Measurements from ENCODE around the gene ALDH3B2. TPM values are rescaled to one million over a fixed set of nuclear protein-coding genes. Genes with fewer than 3 reads are reported as not detected.

ALDH3B2 gene
- total RNA-seq, 1 experiment from 2014 or later = not detected

- ChIA-PET RAD21 (ENCODE audit: low non-redundant PET in 1 of 2, low total read pairs in 2 of 2, uncharacterized antibody in 2 of 2, unreplicated experiment in 2 of 2) (no interaction called here), CTCF (interaction anchor here (0.9 to 1.2 kb wide), 2 partner anchors 7 to 22 kb away, joined by 3 to 4 read pairs; no protein-coding TSS in a partner anchor), POLR2A (interaction anchor here (0.7 kb wide), 1 partner anchor 19 kb away, joined by 5 read pairs; no protein-coding TSS in a partner anchor)
- DNase-seq (ENCODE audit: low read depth, low spot score) = no peak
- no peak for ATAC-seq
- Histone ChIP-seq H3K4me3 (replicated peaks in 1 of 2; ENCODE audit: low read depth in 1 of 2, low read length in 2 of 2) (no peak overlapping the region), H3K79me2 (ENCODE audit: insufficient read depth, low read length) (no peaks in the 10 kb centered on the region), H3K4me1 (ENCODE audit: control insufficient read depth in 1 of 2, insufficient read depth in 2 of 2, low read length in 2 of 2) (peaks cover 2 to 17% of the 10 kb centered on the region in 2 experiments; a peak in 3 of 4 replicates), H3K36me3 (ENCODE audit: control insufficient read depth in 1 of 2, insufficient read depth in 2 of 2, low read length in 2 of 2) (no peaks in the 10 kb centered on the region), H4K20me1 (ENCODE audit: insufficient read depth) (no peaks in the 10 kb centered on the region), H3K27me3 (ENCODE audit: insufficient read depth, low read length) (no peaks in the 10 kb centered on the region), H3K9me2 (ENCODE audit: insufficient read depth) (no peaks in the 10 kb centered on the region), H3K4me2 (ENCODE audit: low read length) (no peak overlapping the region), H3K27ac (ENCODE audit: low read depth, low read length) (no peak overlapping the region), H3K9me3 (ENCODE audit: control insufficient read depth in 1 of 2, insufficient read depth in 1 of 2, low read depth in 1 of 2, low read length in 2 of 2) (no peaks in the 10 kb centered on the region), H3K9ac (ENCODE audit: low read length) (no peak overlapping the region), H2AFZ (ENCODE audit: low read depth, low read length, poor library complexity, severe bottlenecking) (no peak overlapping the region)
- intact Hi-C loops (cut with micrococcal nuclease) = no loop called here
- BruUV-seq (replicated peaks) = no TSS peak
- TF ChIP-seq CTCF (IDR thresholded peaks at IDR 0.05 in 2 of 3, conservative IDR thresholded peaks at IDR 0.05 in 1 of 3; ENCODE audit: borderline replicate concordance in 1 of 3, insufficient read depth in 1 of 3, low read depth in 2 of 3, low read length in 2 of 3) = no peak
- no peak for TF ChIP-seq YY1 (IDR thresholded peaks at IDR 0.05; ENCODE audit: extremely low read depth, insufficient replicate concordance, low read depth, low read length)
- TF ChIP-seq ATF3 (IDR thresholded peaks at IDR 0.05) = no peak
- no peak for TF ChIP-seq POLR2A (IDR thresholded peaks at IDR 0.05; ENCODE audit: borderline replicate concordance, extremely low read depth, insufficient read depth, insufficient read length)
- no peak for TF ChIP-seq EZH2phosphoT487 (IDR thresholded peaks at IDR 0.05; ENCODE audit: borderline replicate concordance)
- TF ChIP-seq ZFX (IDR thresholded peaks at IDR 0.05) = no peak
- TF ChIP-seq CBX3 (IDR thresholded peaks at IDR 0.05; ENCODE audit: low read depth) = no peak
- TF ChIP-seq EZH2 (IDR thresholded peaks at IDR 0.05) = no peak
- TF ChIP-seq ZBTB33 (IDR thresholded peaks at IDR 0.05; ENCODE audit: extremely low read depth, insufficient replicate concordance, low read length) = no peak
- no peak for TF ChIP-seq ELF1 (IDR thresholded peaks at IDR 0.05; ENCODE audit: borderline replicate concordance, low read depth)
- no peak for TF ChIP-seq TCF7L2 (IDR thresholded peaks at IDR 0.05; ENCODE audit: borderline replicate concordance, extremely low read depth, insufficient read depth, insufficient read length)
- no peak for TF ChIP-seq REST (IDR thresholded peaks at IDR 0.05; ENCODE audit: low read depth)
- no peak for TF ChIP-seq SP1 (IDR thresholded peaks at IDR 0.05; ENCODE audit: low read depth)
- no peak for TF ChIP-seq RAD21 (IDR thresholded peaks at IDR 0.05; ENCODE audit: low read depth)
- no peak for TF ChIP-seq SRF (IDR thresholded peaks at IDR 0.05; ENCODE audit: low read depth)
- no peak for TF ChIP-seq POLR2AphosphoS5 (IDR thresholded peaks at IDR 0.05; ENCODE audit: low read depth, low read length)
- TF ChIP-seq ZNF274 (IDR thresholded peaks at IDR 0.05; ENCODE audit: low read depth, low read length) = no peak
- TF ChIP-seq FOSL1 (IDR thresholded peaks at IDR 0.05; ENCODE audit: low read depth) = no peak
- no peak for TF ChIP-seq JUND (IDR thresholded peaks at IDR 0.05)
Observed at GRCh38 chr11:67651976-67652781, 22.2 kb downstream of the ALDH3B2 start.

Data from HCT116 (cell line).